ENCODE results near the gene MYO9B.

- TF ChIP-seq EZH2phosphoT487 (IDR thresholded peaks at IDR 0.05; ENCODE audit: insufficient read depth, low read depth), result no peak
- no peak for TF ChIP-seq EZH2 (IDR thresholded peaks at IDR 0.05; ENCODE audit: insufficient read depth, poor library complexity, severe bottlenecking)
Observed at GRCh38 chr19:17116996-17117702, 41.6 kb downstream of the MYO9B start.

Data from GM23248 (cell line).